Measurements from ENCODE around the gene ADAMTS2. TPM values are rescaled to one million over a fixed set of nuclear protein-coding genes. Genes with fewer than 3 reads are reported as not detected.

The ADAMTS2 gene
- total RNA-seq, 1 donor from 2014 or later, result 7.7 TPM

DNA sequence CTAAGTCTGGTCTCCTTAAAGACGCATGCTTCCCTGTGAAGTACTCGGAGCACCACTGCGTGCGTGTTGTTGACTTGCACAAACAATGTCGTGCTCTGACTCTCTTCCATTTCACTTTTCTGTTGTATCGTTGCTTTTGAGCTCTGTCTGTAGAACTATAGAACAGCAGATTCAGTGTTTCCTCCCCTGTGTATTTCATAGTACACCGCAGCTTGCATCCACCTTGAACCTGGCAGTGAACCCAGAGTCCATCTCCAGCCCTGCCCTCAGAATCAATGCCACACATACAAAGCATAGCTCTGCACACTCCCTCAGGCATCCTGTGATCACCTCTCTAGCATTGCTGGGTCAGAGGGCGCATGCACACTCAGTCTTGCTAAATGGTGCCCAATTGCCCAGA is 37.2 kb upstream of the ADAMTS2 start:
- H3K4me1 Mint-ChIP-seq (ENCODE audit: unreplicated experiment), result no peaks in the 10 kb centered on the region
- DNase-seq (ENCODE audit: extremely low spot score, unreplicated experiment), result peak; percentile 32
- no peak overlapping the region for H3K27ac Mint-ChIP-seq
- no peaks in the 10 kb centered on the region for H3K9me3 Mint-ChIP-seq
- H3K27me3 Mint-ChIP-seq, result no peaks in the 10 kb centered on the region
- H3K36me3 Mint-ChIP-seq, result no peaks in the 10 kb centered on the region
- no peak overlapping the region for H3K4me3 Mint-ChIP-seq
- TF ChIP-seq, protein P1, sequence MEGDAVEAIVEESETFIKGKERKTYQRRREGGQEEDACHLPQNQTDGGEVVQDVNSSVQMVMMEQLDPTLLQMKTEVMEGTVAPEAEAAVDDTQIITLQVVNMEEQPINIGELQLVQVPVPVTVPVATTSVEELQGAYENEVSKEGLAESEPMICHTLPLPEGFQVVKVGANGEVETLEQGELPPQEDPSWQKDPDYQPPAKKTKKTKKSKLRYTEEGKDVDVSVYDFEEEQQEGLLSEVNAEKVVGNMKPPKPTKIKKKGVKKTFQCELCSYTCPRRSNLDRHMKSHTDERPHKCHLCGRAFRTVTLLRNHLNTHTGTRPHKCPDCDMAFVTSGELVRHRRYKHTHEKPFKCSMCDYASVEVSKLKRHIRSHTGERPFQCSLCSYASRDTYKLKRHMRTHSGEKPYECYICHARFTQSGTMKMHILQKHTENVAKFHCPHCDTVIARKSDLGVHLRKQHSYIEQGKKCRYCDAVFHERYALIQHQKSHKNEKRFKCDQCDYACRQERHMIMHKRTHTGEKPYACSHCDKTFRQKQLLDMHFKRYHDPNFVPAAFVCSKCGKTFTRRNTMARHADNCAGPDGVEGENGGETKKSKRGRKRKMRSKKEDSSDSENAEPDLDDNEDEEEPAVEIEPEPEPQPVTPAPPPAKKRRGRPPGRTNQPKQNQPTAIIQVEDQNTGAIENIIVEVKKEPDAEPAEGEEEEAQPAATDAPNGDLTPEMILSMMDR (conservative IDR thresholded peaks at IDR 0.05), result no peak

DNA sequence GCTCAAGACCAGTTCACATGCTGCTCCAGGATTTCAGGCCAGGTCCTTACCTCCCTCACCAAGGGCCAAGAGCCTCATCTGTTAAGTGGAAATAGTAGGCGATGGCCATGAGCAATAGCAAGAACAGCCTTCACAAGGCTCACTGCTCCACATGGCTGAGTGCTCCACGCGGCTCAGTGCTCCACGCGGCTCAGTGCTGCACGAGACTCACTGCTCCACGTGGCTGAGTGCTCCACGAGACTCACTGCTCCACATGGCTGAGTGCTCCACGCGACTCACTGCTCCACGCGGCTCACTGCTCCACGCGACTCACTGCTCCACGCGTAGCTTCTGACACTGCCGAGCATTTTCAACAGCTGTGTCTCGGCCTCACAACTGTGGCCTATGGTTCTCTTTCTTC is 36.4 kb upstream of the ADAMTS2 start:
- Mint-ChIP-seq H3K4me3 (no peak overlapping the region), H3K9me3 (no peaks in the 10 kb centered on the region), H3K27me3 (no peaks in the 10 kb centered on the region), H3K4me1 (ENCODE audit: unreplicated experiment) (no peaks in the 10 kb centered on the region), H3K27ac (no peak overlapping the region), H3K36me3 (no peaks in the 10 kb centered on the region)
- DNase-seq (ENCODE audit: extremely low spot score, unreplicated experiment), result peak; percentile 32
- TF ChIP-seq, protein P1 (conservative IDR thresholded peaks at IDR 0.05), result no peak

DNA sequence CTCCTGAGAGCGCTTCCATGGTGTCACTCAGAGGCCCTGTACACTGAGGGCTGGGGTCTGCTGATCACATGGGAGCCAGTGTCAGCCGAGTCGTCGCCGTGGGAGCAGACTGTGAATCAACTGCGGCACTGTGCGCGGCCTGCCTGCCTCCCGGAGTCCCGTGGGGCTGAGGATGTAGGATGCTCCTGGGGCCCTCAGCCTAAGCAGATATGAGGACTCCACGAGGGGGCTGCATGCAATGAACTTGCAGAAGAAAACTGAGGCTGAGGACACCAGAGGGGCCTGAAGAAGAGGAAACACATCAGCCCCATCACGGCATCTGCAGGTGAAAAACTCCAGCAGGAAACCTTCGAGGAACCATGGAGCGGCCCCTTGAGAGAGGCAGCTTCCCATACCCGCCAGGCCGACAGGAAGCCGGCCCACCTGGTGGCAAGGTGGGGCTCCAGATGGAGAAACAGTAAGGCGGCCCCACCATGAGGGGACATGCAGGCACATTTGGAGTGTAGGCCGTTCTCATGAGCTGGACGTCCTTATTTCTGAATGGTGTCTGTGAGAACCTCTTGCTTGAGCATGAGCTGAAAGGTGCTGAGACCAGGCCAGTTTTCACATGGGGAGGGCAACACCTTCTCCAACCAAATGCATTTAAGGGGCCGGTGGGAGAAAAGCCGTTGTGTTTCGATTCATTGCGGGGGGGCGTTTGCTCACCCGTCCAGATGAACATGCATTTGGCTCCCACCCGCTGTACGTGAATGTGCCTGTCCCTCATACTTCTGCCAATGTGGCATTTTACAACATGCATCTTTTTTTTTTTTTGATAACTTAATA is 35.2 kb upstream of the ADAMTS2 start:
- peak; percentile 49 for DNase-seq (ENCODE audit: extremely low spot score, unreplicated experiment)
- Mint-ChIP-seq H3K36me3 (no peaks in the 10 kb centered on the region), H3K4me1 (ENCODE audit: unreplicated experiment) (no peaks in the 10 kb centered on the region), H3K27ac (no peak overlapping the region), H3K4me3 (no peak overlapping the region), H3K27me3 (no peaks in the 10 kb centered on the region), H3K9me3 (no peaks in the 10 kb centered on the region)
- TF ChIP-seq, protein P1 (conservative IDR thresholded peaks at IDR 0.05), result no peak

DNA sequence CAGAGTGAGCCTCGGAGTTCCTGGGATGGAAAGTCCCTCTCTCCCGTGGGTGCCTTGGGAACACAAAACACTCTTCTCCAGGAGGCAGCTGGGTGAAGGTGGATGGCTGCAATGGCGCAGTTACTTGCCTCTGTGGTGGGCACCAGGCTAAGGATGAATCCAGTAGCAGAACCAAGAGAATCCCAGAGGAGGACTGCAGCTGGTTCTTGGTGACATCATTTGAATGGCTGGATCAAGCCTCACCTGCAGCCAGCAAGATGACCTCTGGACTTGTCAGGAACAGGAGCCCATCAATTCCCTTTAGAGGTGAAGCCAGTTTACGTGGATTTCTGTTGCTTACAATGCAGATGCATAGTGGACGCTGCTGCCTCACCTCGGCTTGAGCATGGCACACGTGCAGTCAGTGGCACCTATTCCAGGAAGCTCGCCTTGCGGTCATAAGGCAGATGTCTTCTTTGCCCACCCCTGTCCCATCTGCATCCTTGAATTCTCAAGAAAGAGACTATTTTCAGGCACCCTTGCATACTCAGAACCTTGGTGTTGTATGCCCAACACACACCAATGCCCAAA is 34.1 kb upstream of the ADAMTS2 start:
- Mint-ChIP-seq H3K27me3 (no peaks in the 10 kb centered on the region), H3K27ac (no peak overlapping the region), H3K4me3 (no peak overlapping the region), H3K9me3 (no peaks in the 10 kb centered on the region), H3K36me3 (no peaks in the 10 kb centered on the region), H3K4me1 (ENCODE audit: unreplicated experiment) (no peaks in the 10 kb centered on the region)
- TF ChIP-seq, protein P1 (conservative IDR thresholded peaks at IDR 0.05), result no peak
- peak; percentile 42 for DNase-seq (ENCODE audit: extremely low spot score, unreplicated experiment)

- Mint-ChIP-seq H3K9me3 (no peaks in the 10 kb centered on the region), H3K4me3 (no peak overlapping the region), H3K36me3 (no peaks in the 10 kb centered on the region), H3K27ac (no peak overlapping the region), H3K27me3 (no peaks in the 10 kb centered on the region), H3K4me1 (ENCODE audit: unreplicated experiment) (no peaks in the 10 kb centered on the region)
- TF ChIP-seq, protein P1 (conservative IDR thresholded peaks at IDR 0.05), result no peak
- DNase-seq (ENCODE audit: extremely low spot score, unreplicated experiment), result peak; percentile 42
Measured at GRCh38 chr5:179378441-179379271, 33.4 kb upstream of the ADAMTS2 start.
